ENCODE data around the gene TP53I3.
"Not testable (repeated sequence)": the region's sequence is repeated elsewhere in the genome, so short reads cannot be mapped to it uniquely, and the experiment has no call there.

TP53I3 gene

DNA sequence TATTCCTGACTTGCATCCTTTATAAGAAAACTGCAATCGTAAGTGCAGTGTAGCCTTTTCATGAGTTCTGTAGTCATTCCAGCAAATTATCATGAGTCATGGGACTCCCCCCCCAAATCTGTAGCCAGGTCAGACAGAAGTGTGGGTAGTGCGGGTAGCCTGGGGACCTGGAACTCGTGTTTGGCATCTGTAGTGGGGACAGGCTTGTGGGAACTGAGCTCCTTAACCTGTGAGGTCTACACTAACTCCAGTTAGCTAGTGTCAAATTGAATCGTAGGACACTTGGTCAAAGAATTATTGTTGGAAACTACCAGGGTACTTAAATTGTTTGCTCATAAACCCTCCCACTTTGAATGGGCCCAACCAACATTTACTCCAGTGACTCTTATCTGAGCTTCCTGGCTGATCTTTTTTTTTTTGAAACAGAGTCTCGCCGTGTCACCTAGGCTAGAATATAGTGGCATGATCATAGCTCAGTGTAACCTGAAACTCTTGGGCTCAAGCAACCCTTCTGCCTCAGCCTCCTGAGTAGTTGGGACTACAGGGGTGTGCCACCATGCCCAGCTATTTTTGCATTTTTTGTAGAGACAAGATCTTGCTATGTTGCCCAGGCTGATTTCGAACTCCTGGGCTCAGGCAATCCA, 26.1 kb upstream of the TP53I3 start:
- no peaks in the 10 kb centered on the region for H3K9me3 ChIP-seq (ENCODE audit: control insufficient read depth, low read length)
- no peak overlapping the region for H3K9ac ChIP-seq (ENCODE audit: low read length)
- H3K36me3 ChIP-seq (ENCODE audit: control insufficient read depth, insufficient read depth, low read length): no peaks in the 10 kb centered on the region
- H3K4me1 ChIP-seq (ENCODE audit: control insufficient read depth, insufficient read depth, low read length): no peaks in the 10 kb centered on the region
- H3K4me3 ChIP-seq (ENCODE audit: low read length): no peak overlapping the region
- H3K27me3 ChIP-seq (ENCODE audit: control insufficient read depth, insufficient read depth, low read length): no peaks in the 10 kb centered on the region

DNA sequence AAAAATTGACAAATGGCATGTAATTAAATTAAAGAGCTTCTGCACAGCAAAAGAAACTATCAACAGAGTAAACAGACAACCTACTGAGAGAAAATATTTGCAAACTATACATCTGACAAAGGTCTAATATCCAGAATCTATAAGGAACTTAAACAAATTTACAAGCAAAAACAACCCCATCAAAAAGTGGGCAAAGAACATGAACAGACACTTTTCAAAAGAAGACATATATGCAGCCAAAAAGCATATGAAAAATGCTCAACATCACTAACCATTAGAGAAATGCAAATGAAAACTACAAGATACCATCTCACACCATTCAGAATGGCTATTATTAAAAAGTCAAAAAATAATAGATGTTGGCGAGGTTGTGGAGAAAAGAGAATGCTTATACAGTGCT, 24.8 kb upstream of the TP53I3 start:
- not testable (repeated sequence) for H3K36me3 ChIP-seq (ENCODE audit: control insufficient read depth, insufficient read depth, low read length); H3K4me3 ChIP-seq (ENCODE audit: low read length); H3K4me1 ChIP-seq (ENCODE audit: control insufficient read depth, insufficient read depth, low read length); H3K9me3 ChIP-seq (ENCODE audit: control insufficient read depth, low read length); H3K9ac ChIP-seq (ENCODE audit: low read length); H3K27me3 ChIP-seq (ENCODE audit: control insufficient read depth, insufficient read depth, low read length)

DNA sequence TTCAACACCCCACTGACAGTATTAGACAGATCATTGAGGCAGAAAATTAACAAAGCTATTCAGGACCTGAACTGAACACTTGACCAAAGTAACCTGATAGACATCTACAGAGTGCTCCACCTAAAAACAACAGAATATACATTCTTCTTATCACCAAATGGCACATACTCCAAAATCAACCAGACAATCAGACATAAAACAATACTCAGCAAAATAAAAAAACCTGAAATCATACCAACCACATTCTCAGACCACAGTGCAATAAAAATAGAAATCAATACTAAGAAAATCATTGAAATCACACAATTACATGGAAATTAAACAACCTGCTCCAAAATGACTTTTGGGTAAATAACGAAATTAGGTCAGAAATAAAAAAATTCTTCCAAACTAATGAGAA, 22.7 kb upstream of the TP53I3 start:
- no peaks in the 10 kb centered on the region for H3K9me3 ChIP-seq (ENCODE audit: control insufficient read depth, low read length)
- no peak overlapping the region for H3K9ac ChIP-seq (ENCODE audit: low read length)
- no peaks in the 10 kb centered on the region for H3K27me3 ChIP-seq (ENCODE audit: control insufficient read depth, insufficient read depth, low read length)
- H3K36me3 ChIP-seq (ENCODE audit: control insufficient read depth, insufficient read depth, low read length): no peaks in the 10 kb centered on the region
- no peak overlapping the region for H3K4me3 ChIP-seq (ENCODE audit: low read length)
- H3K4me1 ChIP-seq (ENCODE audit: control insufficient read depth, insufficient read depth, low read length): no peaks in the 10 kb centered on the region

DNA sequence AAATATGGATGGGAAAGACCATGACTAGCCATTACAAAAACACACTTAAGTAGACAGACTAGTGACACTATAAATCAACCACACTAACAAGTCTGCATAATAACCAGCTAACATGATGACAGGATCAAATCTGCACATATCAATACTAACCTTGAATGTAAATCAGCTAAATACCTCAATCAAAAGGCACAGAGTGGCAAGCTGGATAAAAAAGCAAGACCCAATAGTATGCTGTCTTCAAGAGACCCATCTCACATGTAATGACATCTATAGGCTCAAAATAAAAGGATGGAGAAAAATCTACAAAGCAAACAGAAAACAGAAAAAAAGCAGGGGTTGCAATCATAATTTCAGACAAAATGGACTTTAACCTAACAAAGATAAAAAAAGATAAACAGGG, 22.2 kb upstream of the TP53I3 start:
- Histone ChIP-seq H3K4me1 (ENCODE audit: control insufficient read depth, insufficient read depth, low read length) (no peaks in the 10 kb centered on the region), H3K9ac (ENCODE audit: low read length) (no peak overlapping the region), H3K9me3 (ENCODE audit: control insufficient read depth, low read length) (no peaks in the 10 kb centered on the region), H3K4me3 (ENCODE audit: low read length) (no peak overlapping the region), H3K36me3 (ENCODE audit: control insufficient read depth, insufficient read depth, low read length) (no peaks in the 10 kb centered on the region), H3K27me3 (ENCODE audit: control insufficient read depth, insufficient read depth, low read length) (no peaks in the 10 kb centered on the region)

DNA sequence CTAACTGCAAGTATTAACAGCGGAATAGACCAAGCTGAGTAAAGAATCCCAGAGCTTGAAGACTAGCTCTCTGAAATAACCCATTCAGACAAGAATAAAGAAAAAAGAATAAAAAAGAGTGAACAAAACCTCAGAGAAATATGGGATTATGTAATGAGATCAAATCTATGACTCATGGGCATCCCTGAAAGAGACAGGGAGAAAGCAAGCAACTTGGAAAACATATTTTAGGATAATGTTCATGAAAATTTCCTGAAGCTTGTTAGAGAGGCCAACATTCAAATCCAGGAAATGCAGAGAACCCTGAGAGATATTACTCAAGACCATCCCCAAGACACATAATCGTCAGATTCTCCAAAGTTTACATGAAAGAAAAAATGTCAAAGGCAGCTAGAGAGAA, 21.2 kb upstream of the TP53I3 start:
- no peak overlapping the region for H3K4me3 ChIP-seq (ENCODE audit: low read length)
- no peaks in the 10 kb centered on the region for H3K27me3 ChIP-seq (ENCODE audit: control insufficient read depth, insufficient read depth, low read length)
- no peaks in the 10 kb centered on the region for H3K36me3 ChIP-seq (ENCODE audit: control insufficient read depth, insufficient read depth, low read length)
- H3K9ac ChIP-seq (ENCODE audit: low read length): no peak overlapping the region
- no peaks in the 10 kb centered on the region for H3K4me1 ChIP-seq (ENCODE audit: control insufficient read depth, insufficient read depth, low read length)
- no peaks in the 10 kb centered on the region for H3K9me3 ChIP-seq (ENCODE audit: control insufficient read depth, low read length)

DNA sequence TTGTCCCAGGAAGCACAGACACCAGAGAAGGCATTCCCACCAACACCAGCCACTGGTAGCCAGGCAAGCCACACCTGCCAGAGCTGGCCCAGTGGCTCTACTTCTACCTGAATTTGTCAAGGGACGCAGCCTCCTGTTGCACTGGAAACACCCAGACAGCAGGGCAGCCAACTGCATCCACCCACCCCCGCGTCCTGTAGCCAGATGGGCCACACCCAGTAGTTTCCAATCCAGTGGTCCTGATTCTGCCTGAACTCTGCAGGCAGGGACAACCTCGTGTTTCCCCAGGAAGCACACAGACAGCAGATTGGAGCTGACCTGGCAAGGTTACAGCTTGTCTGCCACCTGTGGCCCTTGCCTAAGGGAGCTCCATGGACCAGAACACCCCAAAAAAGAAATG, 20.3 kb upstream of the TP53I3 start:
- Histone ChIP-seq H3K9ac (ENCODE audit: low read length) (no peak overlapping the region), H3K4me1 (ENCODE audit: control insufficient read depth, insufficient read depth, low read length) (no peaks in the 10 kb centered on the region), H3K4me3 (ENCODE audit: low read length) (no peak overlapping the region), H3K27me3 (ENCODE audit: control insufficient read depth, insufficient read depth, low read length) (no peaks in the 10 kb centered on the region), H3K36me3 (ENCODE audit: control insufficient read depth, insufficient read depth, low read length) (no peaks in the 10 kb centered on the region), H3K9me3 (ENCODE audit: control insufficient read depth, low read length) (no peaks in the 10 kb centered on the region)

DNA sequence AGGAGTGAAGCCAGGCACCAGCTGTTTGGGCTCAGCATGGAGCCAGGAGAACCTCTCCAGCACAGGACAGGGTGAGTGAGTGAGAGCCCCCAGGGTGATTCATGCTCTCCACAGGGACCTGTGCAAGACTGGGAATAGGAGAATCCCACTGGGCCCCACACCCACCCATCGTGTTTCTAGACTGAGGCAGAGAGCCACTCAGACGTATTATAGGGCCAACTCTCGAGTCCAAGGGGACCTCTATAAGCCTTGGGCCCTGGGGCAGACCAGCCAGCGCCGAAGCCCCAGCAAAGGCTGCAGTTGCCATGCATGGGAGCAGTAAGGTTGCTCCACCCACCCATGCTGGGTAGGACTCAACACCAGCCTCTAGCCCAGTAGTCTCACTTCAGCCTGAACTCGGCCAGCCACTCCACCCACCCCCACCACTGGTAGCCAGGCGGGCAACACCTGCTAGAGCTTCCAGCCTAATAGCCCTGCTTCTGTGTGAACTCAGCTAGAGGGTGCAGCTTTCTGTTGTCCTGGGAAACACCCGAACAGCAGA, 19.5 kb upstream of the TP53I3 start:
- Histone ChIP-seq H3K27me3 (ENCODE audit: control insufficient read depth, insufficient read depth, low read length) (no peaks in the 10 kb centered on the region), H3K9ac (ENCODE audit: low read length) (no peak overlapping the region), H3K4me1 (ENCODE audit: control insufficient read depth, insufficient read depth, low read length) (no peaks in the 10 kb centered on the region), H3K9me3 (ENCODE audit: control insufficient read depth, low read length) (no peaks in the 10 kb centered on the region), H3K4me3 (ENCODE audit: low read length) (no peak overlapping the region), H3K36me3 (ENCODE audit: control insufficient read depth, insufficient read depth, low read length) (no peaks in the 10 kb centered on the region)

DNA sequence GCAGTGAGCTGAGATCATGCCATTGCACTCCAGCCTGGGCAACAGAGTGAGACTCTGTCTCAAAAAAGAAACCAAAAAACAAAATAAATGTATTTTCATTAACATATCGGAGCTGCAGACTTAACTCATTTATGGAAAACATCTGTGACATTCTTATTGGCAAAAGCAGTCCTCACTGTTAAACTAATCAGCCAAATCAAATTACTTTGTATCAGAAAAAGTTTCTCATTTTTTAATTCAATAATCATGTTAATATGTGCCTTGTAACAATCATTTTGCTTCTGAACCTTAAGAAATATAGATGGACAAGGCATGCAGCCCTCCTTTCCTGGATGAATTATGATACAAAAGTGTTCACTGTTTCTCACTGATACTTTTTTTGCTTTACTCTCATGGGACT, 18.0 kb upstream of the TP53I3 start:
- Histone ChIP-seq H3K9ac (ENCODE audit: low read length) (no peak overlapping the region), H3K27me3 (ENCODE audit: control insufficient read depth, insufficient read depth, low read length) (no peaks in the 10 kb centered on the region), H3K4me1 (ENCODE audit: control insufficient read depth, insufficient read depth, low read length) (no peaks in the 10 kb centered on the region), H3K36me3 (ENCODE audit: control insufficient read depth, insufficient read depth, low read length) (no peaks in the 10 kb centered on the region), H3K4me3 (ENCODE audit: low read length) (no peak overlapping the region), H3K9me3 (ENCODE audit: control insufficient read depth, low read length) (no peaks in the 10 kb centered on the region)

DNA sequence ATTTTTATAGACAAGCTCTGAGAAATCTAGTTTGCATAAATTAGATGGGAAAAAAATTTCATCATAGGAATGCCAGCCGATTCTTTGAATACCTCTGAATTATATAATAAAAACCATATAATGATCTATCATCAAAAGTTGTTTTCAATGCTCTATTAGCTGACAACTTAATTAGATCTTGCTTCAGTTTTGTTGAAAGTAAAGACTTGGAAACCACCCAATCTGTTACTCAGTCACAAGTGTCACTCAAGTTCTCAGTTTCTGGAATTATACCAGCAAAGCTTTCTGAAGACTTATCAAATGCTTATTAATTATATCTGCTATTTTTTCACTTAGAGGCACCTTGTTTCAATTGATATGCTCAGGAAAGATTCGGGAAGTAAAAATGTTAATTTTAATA, 17.4 kb upstream of the TP53I3 start:
- Histone ChIP-seq H3K4me1 (ENCODE audit: control insufficient read depth, insufficient read depth, low read length) (no peaks in the 10 kb centered on the region), H3K4me3 (ENCODE audit: low read length) (no peak overlapping the region), H3K9me3 (ENCODE audit: control insufficient read depth, low read length) (no peaks in the 10 kb centered on the region), H3K9ac (ENCODE audit: low read length) (no peak overlapping the region), H3K36me3 (ENCODE audit: control insufficient read depth, insufficient read depth, low read length) (no peaks in the 10 kb centered on the region), H3K27me3 (ENCODE audit: control insufficient read depth, insufficient read depth, low read length) (no peaks in the 10 kb centered on the region)

DNA sequence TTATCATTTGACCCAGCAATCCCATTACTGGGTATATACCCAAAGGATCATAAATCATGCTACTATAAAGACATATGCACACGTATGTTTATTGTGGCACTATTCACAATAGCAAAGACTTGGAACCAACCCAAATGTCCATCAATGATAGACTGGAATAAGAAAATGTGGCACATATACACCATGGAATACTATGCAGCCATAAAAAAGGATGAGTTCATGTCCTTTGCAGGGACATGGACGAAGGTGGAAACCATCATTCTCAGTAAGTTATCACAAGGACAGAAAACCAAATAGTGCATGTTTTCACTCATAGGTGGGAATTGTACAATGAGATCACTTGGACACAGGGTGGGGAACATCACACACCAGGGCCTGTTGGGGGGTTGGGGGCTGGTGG, 16.1 kb upstream of the TP53I3 start:
- H3K4me1 ChIP-seq (ENCODE audit: control insufficient read depth, insufficient read depth, low read length); H3K9ac ChIP-seq (ENCODE audit: low read length); H3K27me3 ChIP-seq (ENCODE audit: control insufficient read depth, insufficient read depth, low read length); H3K4me3 ChIP-seq (ENCODE audit: low read length); H3K9me3 ChIP-seq (ENCODE audit: control insufficient read depth, low read length); H3K36me3 ChIP-seq (ENCODE audit: control insufficient read depth, insufficient read depth, low read length): not testable (repeated sequence)

DNA sequence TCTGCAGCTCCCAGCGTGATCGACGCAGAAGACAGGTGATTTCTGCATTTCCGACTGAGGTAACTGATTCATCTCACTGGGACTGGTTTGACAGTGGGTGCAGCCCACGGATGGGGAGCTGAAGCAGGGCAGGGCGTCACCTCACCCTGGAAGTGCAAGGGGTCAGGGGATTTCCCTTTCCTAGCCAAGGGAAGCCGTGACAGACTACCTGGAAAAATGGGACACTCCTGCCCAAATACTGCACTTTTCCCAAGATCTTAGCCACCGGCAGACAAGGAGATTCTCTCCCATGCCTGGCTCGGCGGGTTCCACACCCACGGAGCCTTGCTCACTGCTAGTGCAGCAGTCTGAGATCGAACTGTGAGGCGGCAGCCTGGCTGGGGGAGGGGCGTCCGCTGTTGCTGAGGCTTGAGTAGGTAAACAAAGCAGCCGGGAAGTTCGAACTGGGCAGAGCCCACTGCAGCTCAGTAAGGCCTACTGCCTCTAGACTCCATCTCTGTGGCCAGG, 10.6 kb upstream of the TP53I3 start:
- H3K36me3 ChIP-seq (ENCODE audit: control insufficient read depth, insufficient read depth, low read length); H3K9ac ChIP-seq (ENCODE audit: low read length); H3K27me3 ChIP-seq (ENCODE audit: control insufficient read depth, insufficient read depth, low read length); H3K9me3 ChIP-seq (ENCODE audit: control insufficient read depth, low read length); H3K4me3 ChIP-seq (ENCODE audit: low read length); H3K4me1 ChIP-seq (ENCODE audit: control insufficient read depth, insufficient read depth, low read length): not testable (repeated sequence)

DNA sequence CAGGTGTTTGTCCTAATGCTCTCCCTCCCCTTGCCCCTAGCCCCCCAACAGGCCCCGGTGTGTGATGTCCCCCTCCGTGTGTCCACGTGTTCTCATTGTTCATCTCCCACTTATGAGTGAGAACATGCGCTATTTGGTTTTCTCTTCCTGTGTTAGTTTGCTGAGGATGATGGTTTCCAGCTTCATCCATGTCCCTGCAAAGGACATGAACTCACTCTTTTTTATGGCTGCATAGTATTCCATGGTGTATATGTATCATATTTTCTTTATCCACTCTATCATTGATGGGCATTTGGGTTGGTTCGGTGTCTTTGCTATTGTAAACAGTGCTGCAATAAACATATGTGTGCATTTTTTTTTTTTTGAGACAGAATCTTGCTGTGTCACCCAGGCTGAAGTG, 8.6 kb upstream of the TP53I3 start:
- not testable (repeated sequence) for H3K4me1 ChIP-seq (ENCODE audit: control insufficient read depth, insufficient read depth, low read length); H3K36me3 ChIP-seq (ENCODE audit: control insufficient read depth, insufficient read depth, low read length); H3K27me3 ChIP-seq (ENCODE audit: control insufficient read depth, insufficient read depth, low read length); H3K4me3 ChIP-seq (ENCODE audit: low read length); H3K9ac ChIP-seq (ENCODE audit: low read length); H3K9me3 ChIP-seq (ENCODE audit: control insufficient read depth, low read length)

DNA sequence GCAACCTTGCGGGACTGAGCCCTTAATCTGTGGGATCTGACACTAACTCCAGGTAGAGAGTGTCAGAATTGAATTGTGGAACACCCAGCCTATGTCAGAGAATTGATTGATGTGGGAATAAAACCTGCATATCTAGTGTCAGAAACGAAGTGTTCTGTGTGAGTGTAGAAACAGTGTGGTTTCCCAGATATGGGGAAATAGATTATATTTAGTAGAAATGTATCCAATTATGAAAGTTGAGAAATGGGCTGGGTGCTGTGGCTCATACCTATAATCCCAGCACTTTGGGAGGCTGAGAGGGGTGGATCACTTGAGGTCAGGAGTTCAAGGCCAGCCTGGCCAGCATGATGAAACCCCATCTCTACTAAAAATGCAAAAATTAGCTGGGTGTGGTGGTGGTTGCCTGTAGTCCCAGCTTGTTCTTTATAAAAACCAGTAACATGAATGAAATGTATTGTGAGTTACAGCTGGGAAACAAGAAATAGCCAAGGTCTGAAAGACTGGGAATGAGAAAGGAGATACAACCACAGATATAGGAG, 4.3 kb upstream of the TP53I3 start:
- no peak overlapping the region for H3K4me3 ChIP-seq (ENCODE audit: low read length)
- no peaks in the 10 kb centered on the region for H3K9me3 ChIP-seq (ENCODE audit: control insufficient read depth, low read length)
- H3K27me3 ChIP-seq (ENCODE audit: control insufficient read depth, insufficient read depth, low read length): no peaks in the 10 kb centered on the region
- no peak overlapping the region for H3K9ac ChIP-seq (ENCODE audit: low read length)
- peaks cover 7% of the 10 kb centered on the region for H3K4me1 ChIP-seq (ENCODE audit: control insufficient read depth, insufficient read depth, low read length)
- no peaks in the 10 kb centered on the region for H3K36me3 ChIP-seq (ENCODE audit: control insufficient read depth, insufficient read depth, low read length)
